HG03095 (cell line): ENCODE measurements around the gene GAD2.
A peak's percentile ranks its signal among the peaks of the same experiment; 100 is the strongest.
"Not testable (repeated sequence)": the region's sequence is repeated elsewhere in the genome, so short reads cannot be mapped to it uniquely, and the experiment has no call there.

Source experiments
- ATAC-seq: cut with Tn5 transposase; IDR thresholded peaks from one replicate; pipeline ENCODE4 v1.9.1; 2021; ENCODE audit warnings: moderate library complexity; ENCODE audit not compliant: unreplicated experiment

GAD2 gene

GRCh38 chr10:26311383-26311940 is 94.9 kb downstream of the GAD2 start:
- ATAC-seq, result no peak

- no peak for ATAC-seq
Observed at GRCh38 chr10:26314265-26315013, 97.9 kb downstream of the GAD2 start.

- no peak for ATAC-seq
Observed at GRCh38 chr10:26318672-26319071, 102.1 kb downstream of the GAD2 start.

- ATAC-seq, result no peak
Observed at GRCh38 chr10:26323219-26323618, 106.6 kb downstream of the GAD2 start.

GRCh38 chr10:26326851-26327250 is 110.3 kb downstream of the GAD2 start:
- ATAC-seq, result no peak

- ATAC-seq, result no peak
Observed at GRCh38 chr10:26327811-26328210, 111.2 kb downstream of the GAD2 start.

GRCh38 chr10:26331371-26331770 is 114.8 kb downstream of the GAD2 start:
- no peak for ATAC-seq

- no peak for ATAC-seq
Observed at GRCh38 chr10:26334232-26334931, 117.8 kb downstream of the GAD2 start.

- ATAC-seq, result peak; percentile 83
Observed at GRCh38 chr10:26334932-26335573, 118.5 kb downstream of the GAD2 start.

- peak; percentile 49 for ATAC-seq
Observed at GRCh38 chr10:26335574-26336093, 119.1 kb downstream of the GAD2 start.

GRCh38 chr10:26336979-26337378 is 120.4 kb downstream of the GAD2 start:
- ATAC-seq, result no peak

- no peak for ATAC-seq
Observed at GRCh38 chr10:26341701-26342100, 125.1 kb downstream of the GAD2 start.

- ATAC-seq, result not testable (repeated sequence)
Observed at GRCh38 chr10:26348821-26349417, 132.3 kb downstream of the GAD2 start.
